ENCODE data around the gene DCDC2C. TPM values are rescaled to one million over a fixed set of nuclear protein-coding genes. Genes with fewer than 3 reads are reported as not detected.

DCDC2C gene
- total RNA-seq, 1 donor from 2014 or later = not detected

DNA sequence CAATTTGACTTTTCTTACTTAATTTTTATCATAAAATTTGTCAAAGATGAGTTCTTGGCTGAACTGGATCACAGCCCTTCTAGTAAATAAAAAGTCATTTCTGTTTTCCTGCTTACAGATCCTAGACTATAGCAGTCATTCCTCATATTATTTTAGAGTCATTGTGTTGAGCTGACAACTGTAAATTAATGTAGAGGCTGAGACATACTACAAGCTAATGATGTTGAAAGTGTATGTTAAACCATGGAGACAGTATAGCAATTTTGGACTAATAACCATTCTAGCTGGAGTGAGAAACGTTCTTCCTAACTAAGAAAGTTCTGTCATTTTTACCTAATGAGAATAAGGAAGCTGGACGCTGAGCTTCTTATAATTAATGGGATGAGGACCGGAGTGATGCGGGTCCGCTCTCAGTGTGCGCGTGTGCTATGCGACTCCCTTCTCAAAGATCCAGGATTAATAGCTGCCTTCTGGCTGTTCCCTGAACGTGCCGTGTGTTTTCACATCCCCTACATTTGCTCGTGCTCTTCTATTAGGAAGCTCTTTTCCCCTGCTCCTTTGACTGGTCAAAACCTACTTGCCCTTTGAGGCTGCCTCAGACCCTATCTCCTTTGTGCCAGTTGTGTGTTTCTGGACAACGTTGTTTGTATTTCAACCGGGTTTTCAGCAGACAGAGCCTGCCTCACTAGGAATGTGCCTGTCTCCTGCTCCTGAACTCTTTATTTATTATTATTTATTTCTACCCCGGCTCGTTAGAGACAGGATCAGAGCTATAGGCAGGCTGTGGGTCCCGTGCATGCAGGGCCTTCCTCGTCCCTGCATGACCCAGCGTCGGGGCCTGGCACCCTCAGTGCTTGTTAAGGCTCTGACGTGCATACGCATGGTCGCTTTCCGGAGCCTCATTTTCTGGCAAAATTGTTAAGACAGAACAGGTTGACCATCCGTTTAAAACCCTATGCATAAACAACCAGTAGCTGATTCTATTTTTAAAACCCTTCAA lies 182.6 kb downstream of the DCDC2C start:
- DNase-seq (ENCODE audit: low read depth, low spot score) = no peak

DNA sequence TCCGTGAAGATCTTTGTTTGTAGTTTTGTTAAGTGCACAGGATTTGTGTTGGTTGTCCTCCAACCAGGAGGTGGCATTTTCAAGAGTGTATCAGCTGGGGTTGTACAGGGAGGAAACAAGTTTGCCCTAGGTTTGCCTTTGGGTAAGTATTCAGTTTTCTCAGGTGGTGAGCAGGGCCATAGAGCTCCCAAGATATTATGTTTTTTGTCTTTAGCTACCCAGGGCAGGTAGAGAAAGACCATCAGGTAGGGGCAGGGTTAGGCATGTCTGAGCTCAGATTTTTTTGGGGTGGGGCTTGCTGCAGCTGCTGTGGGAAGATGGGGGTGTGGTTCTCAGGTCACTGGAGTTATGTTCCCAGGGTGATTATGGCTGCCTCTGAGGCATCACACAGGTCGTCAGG lies 191.6 kb downstream of the DCDC2C start:
- DNase-seq (ENCODE audit: low read depth, low spot score) = no peak

Other genes starting within 250 kb of the DCDC2C start
- 38.6 and 48.2 TPM in 2 replicates for gene ADI1, start 184.0 kb upstream of the DCDC2C start, total RNA-seq
- 36.8 and 41.6 TPM in 2 replicates for gene RNASEH1, start 145.2 kb upstream of the DCDC2C start, total RNA-seq
- 1,253 and 1,794 TPM in 2 replicates for gene RPS7, start 128.3 kb upstream of the DCDC2C start, total RNA-seq
- gene COLEC11, start 108.5 kb upstream of the DCDC2C start, total RNA-seq = 0.13 and 0.35 TPM in 2 replicates
- gene ALLC, start 45.4 kb upstream of the DCDC2C start, total RNA-seq = not detected in 2 replicates